Measurements from ENCODE around the gene NTN1. TPM values are rescaled to one million over a fixed set of nuclear protein-coding genes. Genes with fewer than 3 reads are reported as not detected.
A peak's percentile ranks its signal among the peaks of the same experiment; 100 is the strongest.
"Not testable (repeated sequence)": the region's sequence is repeated elsewhere in the genome, so short reads cannot be mapped to it uniquely, and the experiment has no call there.

Gene NTN1
- total RNA-seq, 2 donors from 2014 or later = 99.9 to 167 TPM

DNA sequence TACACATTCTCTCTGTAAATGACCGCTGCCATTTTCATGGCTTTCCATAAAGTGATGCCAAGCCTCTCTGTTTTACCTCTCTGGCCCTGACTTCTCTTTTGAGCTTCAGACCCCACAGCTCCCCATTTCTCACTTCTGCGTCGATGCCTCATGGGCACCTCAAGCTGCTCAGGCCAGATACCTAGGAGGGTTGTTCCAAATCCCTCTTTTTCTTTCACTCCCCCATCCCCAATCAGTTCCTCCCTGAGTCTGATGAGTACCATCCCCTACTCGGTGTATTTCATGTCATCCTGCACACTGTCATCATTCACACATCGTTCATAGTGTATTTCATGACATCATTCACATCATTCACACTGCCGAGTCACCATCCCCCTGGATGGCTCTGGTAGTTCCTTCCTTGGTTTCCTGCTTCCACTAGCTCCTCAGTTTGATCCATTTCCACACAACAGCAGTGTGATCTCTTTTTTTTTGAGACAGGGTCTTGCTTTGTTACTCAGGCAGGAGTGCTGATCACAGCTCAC is 43.1 kb downstream of the NTN1 start:
- ATAC-seq (no peak), DNase-seq (no peak)
- intact Hi-C loops (cut with DNase I) = no loop called here

GRCh38 chr17:9071016-9071415 is 49.7 kb downstream of the NTN1 start:
- ATAC-seq = peak; percentile 62 to 81
- no peak for DNase-seq
- intact Hi-C loops (cut with DNase I) = no loop called here

- intact Hi-C loops (cut with DNase I) = no loop called here
- ATAC-seq = peak; percentile 29 to 56
- DNase-seq = no peak
Observed at GRCh38 chr17:9071811-9072498, 50.6 kb downstream of the NTN1 start.

DNA sequence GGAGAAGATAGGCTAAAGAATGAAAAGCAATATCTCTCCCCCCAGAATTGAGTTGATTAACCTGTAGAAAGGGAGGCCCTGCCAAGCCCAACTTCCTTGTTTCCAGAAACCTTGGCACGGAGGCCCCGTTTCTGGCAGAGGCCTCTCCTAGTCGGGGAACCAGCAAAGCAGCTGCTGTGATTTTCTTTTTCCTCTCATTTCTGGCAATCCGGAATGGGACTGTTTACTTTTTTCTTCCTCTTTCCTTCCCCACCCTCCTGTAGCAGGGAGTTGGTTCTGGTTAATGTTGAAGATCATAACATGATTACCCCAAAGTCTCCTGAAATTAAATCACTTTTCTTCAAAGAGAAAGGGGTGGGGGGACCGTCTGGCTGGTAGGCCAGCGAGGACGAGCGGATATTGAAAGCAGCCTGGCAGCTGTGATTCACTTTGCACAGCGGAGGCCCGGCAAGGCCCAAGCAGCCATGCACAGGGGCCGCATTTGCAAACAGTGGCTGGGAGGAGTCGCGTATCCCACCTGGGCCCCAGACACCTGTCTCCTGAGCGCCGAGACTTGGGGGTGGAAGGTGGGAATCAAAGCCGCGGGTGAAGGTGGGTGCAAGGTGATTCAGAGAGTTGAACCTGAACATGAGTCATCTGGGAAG is 51.5 kb downstream of the NTN1 start:
- ATAC-seq (peak; percentile 58 to 63), DNase-seq (peak; percentile 89)
- intact Hi-C loops (cut with DNase I) = no loop called here

DNA sequence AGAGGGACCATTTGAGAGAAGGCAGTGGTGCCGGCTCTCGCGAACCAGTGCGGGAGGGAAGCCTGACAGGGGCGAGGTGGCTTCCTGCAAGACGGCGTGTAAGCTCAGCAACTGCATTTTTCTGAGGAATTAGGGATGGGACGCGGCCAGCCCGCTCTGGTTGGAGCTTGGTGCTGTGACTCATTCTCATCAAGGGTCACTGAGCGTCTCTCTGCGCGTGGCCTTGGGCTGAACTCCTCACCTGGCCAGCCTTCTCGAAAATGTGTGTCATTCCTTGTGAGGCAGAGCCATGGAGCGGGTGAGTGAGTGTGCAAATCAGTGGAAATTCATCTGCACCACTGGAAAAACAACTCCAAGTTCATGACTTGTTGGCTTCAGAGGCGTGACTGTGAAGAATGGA is 52.8 kb downstream of the NTN1 start:
- ATAC-seq = no peak
- intact Hi-C loops (cut with DNase I) = no loop called here

DNA sequence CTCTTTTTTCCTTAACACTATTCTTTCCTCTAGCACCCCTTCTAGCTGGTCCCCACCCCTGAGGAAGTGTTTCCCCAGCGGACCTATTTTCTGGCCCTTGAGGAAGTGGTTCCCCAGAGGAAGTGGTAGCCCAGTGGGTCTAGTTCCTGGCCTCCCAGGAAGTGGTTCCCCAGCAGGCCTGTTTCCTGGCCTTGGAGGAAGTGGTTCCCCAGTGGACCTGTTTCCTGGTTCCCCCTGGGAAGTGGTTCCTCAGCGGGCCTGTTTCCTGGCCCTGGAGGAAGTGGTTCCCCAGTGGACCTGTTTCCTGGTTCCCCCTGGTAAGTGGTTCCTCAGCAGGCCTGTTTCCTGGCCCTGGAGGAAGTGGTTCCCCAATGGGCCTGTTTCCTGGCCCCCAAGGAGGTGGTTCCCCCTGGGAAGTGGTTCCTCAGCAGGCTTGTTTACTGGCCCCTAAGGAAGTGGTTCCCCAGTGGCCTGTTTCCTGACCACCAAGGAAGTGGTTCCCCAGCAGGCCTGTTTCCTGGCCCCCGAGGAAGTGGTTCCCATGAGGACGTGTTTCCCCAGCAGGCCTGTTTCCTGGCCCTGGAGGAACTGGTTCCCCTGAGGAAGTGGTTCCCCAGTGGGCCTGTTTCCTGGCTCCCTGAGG is 58.3 kb downstream of the NTN1 start:
- DNase-seq (no peak), ATAC-seq (no peak)
- intact Hi-C loops (cut with DNase I) = no loop called here

More for the DNA sequence above, 52.8 kb downstream of the NTN1 start:
- DNase-seq = no peak

GRCh38 chr17:9080296-9080914 is 59.1 kb downstream of the NTN1 start:
- DNase-seq (no peak), ATAC-seq (no peak)
- intact Hi-C loops (cut with DNase I) = no loop called here

- ATAC-seq (no peak), DNase-seq (no peak)
- intact Hi-C loops (cut with DNase I) = no loop called here
Observed at GRCh38 chr17:9080983-9081382, 59.7 kb downstream of the NTN1 start.

- ATAC-seq (no peak), DNase-seq (no peak)
- intact Hi-C loops (cut with DNase I) = no loop called here
Observed at GRCh38 chr17:9086577-9086976, 65.3 kb downstream of the NTN1 start.

DNA sequence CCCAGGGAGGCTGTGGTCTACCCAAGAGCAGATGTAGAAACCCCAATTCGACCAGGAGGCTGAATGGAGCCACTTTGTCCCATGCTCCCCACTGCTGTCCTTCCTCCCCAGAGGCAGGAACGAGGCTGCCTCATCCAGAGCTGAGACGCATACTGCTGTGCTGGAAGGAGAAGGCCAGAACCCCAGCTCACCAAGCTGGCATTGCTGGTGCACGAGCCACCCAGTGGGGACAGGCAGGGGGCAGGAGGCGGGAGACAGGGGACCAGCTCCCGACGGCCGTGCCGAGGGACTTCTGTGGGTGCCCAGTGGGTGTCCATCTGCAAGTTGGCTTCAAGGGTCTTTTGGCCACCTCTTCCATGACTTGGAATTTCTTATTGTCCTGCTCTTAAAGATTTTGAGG is 66.6 kb downstream of the NTN1 start:
- DNase-seq = no peak
- intact Hi-C loops (cut with DNase I) = no loop called here
- no peak for ATAC-seq

DNA sequence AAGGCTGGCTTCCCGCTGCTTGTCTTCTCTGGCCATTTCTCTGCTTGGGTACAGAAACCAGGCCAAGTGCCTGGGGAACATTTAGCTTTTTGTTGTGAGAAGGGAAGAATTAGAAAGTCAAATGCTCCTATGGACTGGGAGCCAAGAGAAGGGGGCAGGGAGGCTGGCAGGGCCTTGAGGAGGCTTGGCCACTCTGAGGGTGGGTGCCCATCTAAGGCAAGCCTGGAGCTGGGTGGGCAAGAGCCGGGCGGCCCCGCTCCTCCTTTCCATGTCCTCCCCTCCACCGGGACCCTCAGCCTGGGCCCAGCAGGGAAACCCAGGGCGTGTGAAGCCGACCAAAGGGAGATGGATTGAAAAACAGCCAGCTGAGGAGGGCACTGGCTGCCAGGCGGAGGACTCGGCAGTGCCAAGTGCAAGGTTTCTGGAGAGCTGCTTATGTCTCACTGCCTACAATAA is 69.4 kb downstream of the NTN1 start:
- intact Hi-C loops (cut with DNase I) = no loop called here
- DNase-seq = no peak
- peak; percentile 74 to 91 for ATAC-seq

GRCh38 chr17:9094193-9094592 is 72.9 kb downstream of the NTN1 start:
- intact Hi-C loops (cut with DNase I) = no loop called here
- ATAC-seq (peak in 1 of 2 donors; percentile 11), DNase-seq (no peak)

DNA sequence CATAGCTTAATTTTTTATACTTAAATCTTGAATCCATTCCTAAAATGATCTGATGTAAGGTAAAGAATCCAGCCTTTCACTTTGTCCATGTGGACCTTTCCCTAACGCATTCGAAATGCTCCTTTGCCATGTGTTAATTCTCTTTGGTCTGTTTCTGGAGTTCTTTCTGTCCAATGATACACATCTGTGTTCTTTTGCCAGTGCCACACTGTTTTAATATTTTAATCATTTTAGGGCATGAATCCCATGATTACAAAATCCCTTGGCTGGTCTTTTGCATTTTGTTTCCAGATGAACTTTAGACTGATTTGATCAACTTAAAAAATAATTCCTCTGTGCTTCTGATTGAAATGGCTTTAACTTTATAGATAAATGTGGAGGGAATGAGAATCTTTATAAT is 74.1 kb downstream of the NTN1 start:
- DNase-seq (no peak), ATAC-seq (no peak)
- intact Hi-C loops (cut with DNase I) = no loop called here

- intact Hi-C loops (cut with DNase I) = no loop called here
- DNase-seq = no peak
- ATAC-seq = no peak
Observed at GRCh38 chr17:9098242-9098825, 77.0 kb downstream of the NTN1 start.

GRCh38 chr17:9101356-9101755 is 80.0 kb downstream of the NTN1 start:
- DNase-seq = no peak
- intact Hi-C loops (cut with DNase I) = loop anchor here in 1 of 2 donors (10.0 kb wide), 1 partner anchor 77 kb away; the partner anchor contains the start of gene NTN1
- no peak for ATAC-seq

GRCh38 chr17:9103193-9103592 is 81.9 kb downstream of the NTN1 start:
- not testable (repeated sequence) for ATAC-seq
- intact Hi-C loops (cut with DNase I) = loop anchor here in 1 of 2 donors (10.0 kb wide), 1 partner anchor 78 kb away; the partner anchor contains the start of gene NTN1

DNA sequence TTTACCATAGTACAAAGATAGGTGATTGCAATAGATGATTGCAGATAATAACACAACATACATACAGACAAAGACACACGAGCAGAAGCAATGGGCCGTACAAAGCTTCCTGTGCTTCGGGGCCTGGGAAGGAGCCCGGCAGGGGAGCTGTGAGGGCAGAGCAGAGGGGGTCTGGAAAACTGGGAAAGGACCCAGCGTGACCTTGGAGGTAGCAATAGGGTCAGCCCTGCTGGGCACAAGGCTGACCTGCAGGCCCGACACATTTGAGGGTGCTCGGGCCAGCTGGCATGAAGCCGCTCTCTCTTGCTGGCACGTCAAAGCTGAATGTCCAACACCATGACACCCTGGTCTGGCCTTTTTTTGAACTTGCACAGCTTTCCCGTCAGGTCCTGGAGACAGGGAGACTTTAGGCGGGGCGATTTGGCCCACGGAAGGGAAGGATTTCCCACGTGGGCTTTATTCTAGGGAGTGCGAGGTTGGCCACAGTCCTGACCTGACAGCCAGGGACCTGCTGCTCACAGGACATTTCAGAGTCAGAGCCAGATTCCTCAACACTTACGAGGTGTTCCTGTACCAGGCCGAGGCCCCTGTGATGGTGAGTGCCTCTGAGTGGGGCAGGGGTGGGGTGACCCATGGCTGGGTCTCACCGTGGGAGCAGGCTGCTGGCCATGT is 83.2 kb downstream of the NTN1 start:
- peak; percentile 86 for DNase-seq
- intact Hi-C loops (cut with DNase I) = loop anchor here in 1 of 2 donors (2.0 to 10.0 kb wide), 2 partner anchors 34 to 80 kb away; partner anchors contain the start of gene NTN1
- ATAC-seq = peak; percentile 95 to 96

More at GRCh38 chr17:9103193-9103592, 81.9 kb downstream of the NTN1 start:
- DNase-seq = not testable (repeated sequence)

All from left cardiac atrium (tissue), 4 donors.